ENCODE data around the gene HMGXB3.

Gene HMGXB3

GRCh38 chr5:150052956-150053712 is 52.6 kb downstream of the HMGXB3 start:
- DNase-seq (ENCODE audit: low read depth in 1 of 2, low spot score in 1 of 2), result no peak
- in situ Hi-C loops (cut with HindIII; ENCODE audit: low pct_unique_long_range_greater_than_20kb, low sequenced_read_pairs), result no loop called here
- TF ChIP-seq JUND (IDR thresholded peaks at IDR 0.05; ENCODE audit: low read depth), result no peak

DNA sequence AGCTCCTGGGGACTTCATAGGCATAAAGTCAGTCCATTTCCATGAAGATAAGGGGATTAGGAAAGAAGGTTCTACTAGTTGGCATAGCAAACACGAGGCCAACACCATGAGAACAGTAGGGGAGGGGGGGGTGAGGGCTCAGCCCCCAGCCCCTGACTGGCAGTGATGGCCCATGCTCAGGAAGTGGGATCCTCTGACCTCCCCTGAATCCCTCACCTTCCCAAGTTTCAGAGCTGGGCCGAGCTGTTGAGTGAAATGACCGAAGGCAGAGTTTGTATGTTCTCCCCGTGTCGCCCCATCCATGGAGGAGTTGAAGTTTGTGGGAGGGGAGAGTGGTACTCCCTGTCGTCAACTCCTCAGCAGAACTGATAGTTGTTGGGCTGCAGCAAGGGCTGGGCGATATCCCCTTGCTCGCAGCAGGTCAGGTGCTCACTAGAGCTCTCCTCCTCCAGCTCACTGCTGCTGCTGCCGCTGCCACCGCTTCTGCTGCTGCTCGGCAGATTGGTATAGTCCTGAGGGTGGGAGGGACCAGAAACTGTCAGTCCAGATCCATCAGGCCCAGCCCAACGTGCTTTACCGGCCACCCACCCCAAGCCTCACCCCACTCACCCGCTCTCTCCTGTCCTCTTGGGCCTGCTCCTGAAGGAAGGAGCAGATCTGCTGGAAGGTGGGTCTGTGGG is 53.3 kb downstream of the HMGXB3 start:
- TF ChIP-seq JUND (IDR thresholded peaks at IDR 0.05; ENCODE audit: low read depth), result no peak
- in situ Hi-C loops (cut with HindIII; ENCODE audit: low pct_unique_long_range_greater_than_20kb, low sequenced_read_pairs), result no loop called here
- DNase-seq (ENCODE audit: low read depth in 1 of 2, low spot score in 1 of 2), result no peak

DNA sequence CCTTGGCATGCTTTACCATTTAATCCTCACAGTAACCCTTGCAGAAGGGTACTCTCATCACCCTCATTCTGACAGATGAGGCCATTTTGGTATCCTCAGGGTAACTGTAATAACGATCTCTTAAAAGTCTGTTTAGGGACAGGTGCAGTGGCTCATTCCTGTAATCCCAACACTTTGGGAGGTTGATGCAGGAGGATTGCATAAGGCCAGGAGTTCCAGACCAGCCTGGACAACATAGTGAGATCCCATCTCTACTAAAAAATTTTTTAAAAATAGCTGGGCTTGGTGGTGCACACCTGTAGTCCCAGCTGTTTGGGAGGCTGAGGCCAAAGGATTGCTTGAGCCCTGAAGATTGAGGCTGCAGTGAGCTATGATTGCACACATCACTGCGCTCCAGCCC is 54.0 kb downstream of the HMGXB3 start:
- TF ChIP-seq JUND (IDR thresholded peaks at IDR 0.05; ENCODE audit: low read depth), result no peak
- in situ Hi-C loops (cut with HindIII; ENCODE audit: low pct_unique_long_range_greater_than_20kb, low sequenced_read_pairs), result no loop called here
- DNase-seq (ENCODE audit: low read depth in 1 of 2, low spot score in 1 of 2), result no peak

DNA sequence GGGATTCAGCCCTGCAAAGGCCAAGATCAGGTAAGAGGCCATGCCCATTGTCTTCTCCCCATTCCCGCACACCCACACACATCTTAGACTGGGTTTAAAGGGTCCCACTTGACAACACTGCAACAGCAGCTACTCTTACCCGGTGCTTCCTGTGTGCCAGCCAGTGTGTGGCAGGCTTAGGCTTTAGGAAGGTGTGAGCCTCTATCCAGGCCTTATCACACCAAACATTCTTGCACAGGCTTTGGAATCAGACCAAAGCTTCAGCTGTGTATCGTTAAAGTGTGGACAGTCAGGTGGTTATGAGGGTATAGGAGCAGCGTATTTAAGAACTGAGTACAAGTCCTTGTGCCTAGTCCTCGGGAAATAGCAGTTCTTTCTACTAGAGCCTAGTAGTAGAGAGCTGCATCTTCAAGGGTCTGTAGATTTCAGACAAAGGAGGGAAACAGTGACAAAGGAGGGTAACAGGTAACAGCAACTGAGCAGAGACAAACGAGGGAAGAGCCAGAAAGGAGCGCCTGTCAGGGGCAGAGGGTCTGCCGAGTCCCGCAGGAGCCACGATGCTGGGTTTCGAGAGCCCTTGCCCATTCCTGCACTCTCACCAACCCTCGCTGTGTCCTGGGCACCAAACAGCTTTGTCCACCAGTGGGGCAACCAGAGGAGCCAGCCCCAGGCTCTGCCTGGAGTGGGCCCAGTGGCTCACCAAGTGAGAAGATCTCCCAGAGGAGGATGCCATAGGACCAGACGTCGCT is 55.0 kb downstream of the HMGXB3 start:
- no peak for TF ChIP-seq JUND (IDR thresholded peaks at IDR 0.05; ENCODE audit: low read depth)
- in situ Hi-C loops (cut with HindIII; ENCODE audit: low pct_unique_long_range_greater_than_20kb, low sequenced_read_pairs), result no loop called here

DNA sequence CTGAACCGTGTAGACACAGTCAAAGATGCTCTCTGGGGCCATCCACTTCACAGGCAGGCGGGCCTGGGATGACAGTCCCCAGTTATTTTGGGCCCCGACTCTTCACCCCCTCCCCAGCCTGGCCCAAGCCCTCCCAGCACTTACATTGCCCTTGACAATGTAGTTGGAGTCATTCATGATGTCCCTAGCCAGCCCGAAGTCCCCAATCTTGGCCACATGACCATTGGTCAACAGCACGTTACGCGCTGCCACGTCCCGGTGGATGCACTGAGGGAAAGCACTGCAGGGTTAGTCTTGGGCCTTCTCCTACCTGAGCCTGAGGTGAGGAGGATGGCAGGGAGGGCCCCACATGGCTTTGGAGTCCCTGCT is 55.5 kb downstream of the HMGXB3 start:
- TF ChIP-seq JUND (IDR thresholded peaks at IDR 0.05; ENCODE audit: low read depth), result no peak
- in situ Hi-C loops (cut with HindIII; ENCODE audit: low pct_unique_long_range_greater_than_20kb, low sequenced_read_pairs), result no loop called here
- no peak for DNase-seq (ENCODE audit: low read depth in 1 of 2, low spot score in 1 of 2)

More for the DNA sequence above, 55.0 kb downstream of the HMGXB3 start:
- DNase-seq (ENCODE audit: low read depth in 1 of 2, low spot score in 1 of 2), result no peak

DNA sequence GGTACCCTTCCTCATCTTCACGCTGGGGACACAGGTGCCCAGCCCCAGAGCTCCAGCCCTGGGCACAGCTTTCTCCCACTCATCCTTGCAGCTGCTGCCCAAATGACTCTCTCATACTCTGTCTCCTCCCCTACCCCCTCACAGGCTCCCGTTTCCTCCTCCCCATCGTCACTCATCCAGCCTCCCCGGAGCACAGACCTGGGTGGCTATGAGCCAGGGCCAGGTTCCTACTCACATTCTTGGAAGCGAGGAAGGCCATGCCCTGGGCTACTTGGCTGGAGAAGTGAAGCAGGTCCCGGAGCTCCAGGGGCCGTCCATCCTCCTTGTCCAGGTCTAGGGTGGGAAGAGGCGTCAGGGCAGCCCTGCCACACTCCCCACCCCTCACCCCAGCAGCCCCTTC is 56.5 kb downstream of the HMGXB3 start:
- no peak for TF ChIP-seq JUND (IDR thresholded peaks at IDR 0.05; ENCODE audit: low read depth)
- in situ Hi-C loops (cut with HindIII; ENCODE audit: low pct_unique_long_range_greater_than_20kb, low sequenced_read_pairs), result no loop called here
- peak in 1 of 2 experiments; percentile 18 for DNase-seq (ENCODE audit: low read depth in 1 of 2, low spot score in 1 of 2)

- DNase-seq (ENCODE audit: low read depth in 1 of 2, low spot score in 1 of 2), result no peak
- in situ Hi-C loops (cut with HindIII; ENCODE audit: low pct_unique_long_range_greater_than_20kb, low sequenced_read_pairs), result no loop called here
- TF ChIP-seq JUND (IDR thresholded peaks at IDR 0.05; ENCODE audit: low read depth), result no peak
Measured at GRCh38 chr5:150057511-150057910, 57.0 kb downstream of the HMGXB3 start.

GRCh38 chr5:150057996-150058395 is 57.5 kb downstream of the HMGXB3 start:
- TF ChIP-seq JUND (IDR thresholded peaks at IDR 0.05; ENCODE audit: low read depth), result no peak
- DNase-seq (ENCODE audit: low read depth in 1 of 2, low spot score in 1 of 2), result no peak
- in situ Hi-C loops (cut with HindIII; ENCODE audit: low pct_unique_long_range_greater_than_20kb, low sequenced_read_pairs), result no loop called here

GRCh38 chr5:150058480-150059126 is 58.1 kb downstream of the HMGXB3 start:
- in situ Hi-C loops (cut with HindIII; ENCODE audit: low pct_unique_long_range_greater_than_20kb, low sequenced_read_pairs), result no loop called here
- DNase-seq (ENCODE audit: low read depth in 1 of 2, low spot score in 1 of 2), result no peak
- TF ChIP-seq JUND (IDR thresholded peaks at IDR 0.05; ENCODE audit: low read depth), result no peak

DNA sequence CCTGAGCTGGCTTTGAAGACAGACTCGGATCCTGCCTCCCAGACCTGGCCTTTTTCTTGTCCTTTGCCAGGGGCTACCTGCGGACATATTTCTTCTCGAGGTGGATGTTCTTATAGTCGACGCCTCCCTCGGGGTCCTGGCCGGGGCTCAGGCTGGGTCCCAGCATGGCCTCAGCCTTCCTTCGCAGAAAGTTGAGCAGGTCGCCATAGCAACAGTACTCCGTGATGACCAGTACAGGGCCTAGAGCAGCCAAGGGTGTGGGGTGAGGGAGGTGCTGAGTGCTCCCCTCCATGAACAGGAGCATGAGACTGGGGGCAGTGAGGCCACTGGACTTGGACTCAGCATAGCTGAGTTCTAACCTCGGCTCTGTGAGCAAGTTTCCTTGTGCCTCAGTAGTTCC is 59.1 kb downstream of the HMGXB3 start:
- in situ Hi-C loops (cut with HindIII; ENCODE audit: low pct_unique_long_range_greater_than_20kb, low sequenced_read_pairs), result no loop called here

DNA sequence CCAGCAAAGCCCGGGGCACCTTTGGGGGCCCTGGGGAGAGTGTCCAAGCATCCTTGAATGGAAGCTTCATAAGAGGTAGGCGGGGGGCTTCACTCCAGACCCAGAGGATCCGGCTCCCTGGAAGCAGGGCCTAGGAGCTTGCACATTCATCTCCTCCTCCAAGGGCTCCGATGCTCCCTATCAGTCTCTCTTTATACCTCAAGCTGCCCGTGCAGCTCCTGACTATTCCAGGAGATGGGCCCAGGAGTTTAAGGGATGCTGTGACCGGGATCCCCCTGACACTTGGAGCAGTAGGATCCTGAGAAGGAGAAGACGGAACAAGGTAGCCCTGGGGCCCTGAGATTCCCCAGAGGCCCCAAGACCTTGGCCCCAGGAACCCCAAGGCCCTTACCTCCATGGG is 59.9 kb downstream of the HMGXB3 start:
- no peak for TF ChIP-seq JUND (IDR thresholded peaks at IDR 0.05; ENCODE audit: low read depth)
- in situ Hi-C loops (cut with HindIII; ENCODE audit: low pct_unique_long_range_greater_than_20kb, low sequenced_read_pairs), result no loop called here
- DNase-seq (ENCODE audit: low read depth in 1 of 2, low spot score in 1 of 2), result no peak

More for the DNA sequence above, 59.1 kb downstream of the HMGXB3 start:
- DNase-seq (ENCODE audit: low read depth in 1 of 2, low spot score in 1 of 2), result no peak
- no peak for TF ChIP-seq JUND (IDR thresholded peaks at IDR 0.05; ENCODE audit: low read depth)

DNA sequence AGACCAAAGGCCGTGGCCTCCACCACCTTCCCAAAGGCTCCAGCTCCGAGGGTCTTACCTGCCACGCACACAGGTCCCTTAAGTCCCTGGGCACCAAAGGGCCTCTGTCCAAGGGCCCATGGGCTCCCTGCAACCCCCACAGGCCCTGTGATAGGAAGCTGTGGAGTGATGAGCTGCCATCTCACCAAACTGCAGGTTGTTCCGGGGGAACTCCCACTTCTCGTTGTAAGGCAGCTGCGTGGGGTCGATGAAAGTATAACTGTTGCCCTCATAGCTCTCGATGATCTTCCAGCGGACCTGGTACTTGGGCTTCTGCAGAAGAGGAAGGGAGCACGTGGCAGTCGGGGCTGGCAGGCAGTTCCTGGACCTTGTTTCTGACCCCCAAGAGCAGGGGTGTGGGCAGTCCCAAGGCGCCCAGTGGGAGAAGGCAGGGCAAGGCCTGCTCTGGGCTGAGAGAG is 61.0 kb downstream of the HMGXB3 start:
- in situ Hi-C loops (cut with HindIII; ENCODE audit: low pct_unique_long_range_greater_than_20kb, low sequenced_read_pairs), result no loop called here
- no peak for DNase-seq (ENCODE audit: low read depth in 1 of 2, low spot score in 1 of 2)
- no peak for TF ChIP-seq JUND (IDR thresholded peaks at IDR 0.05; ENCODE audit: low read depth)

Data from T47D (cell line).